Mesendoderm (in vitro differentiated cells): Measurements from ENCODE around the gene ITM2A.
A peak's percentile ranks its signal among the peaks of the same experiment; 100 is the strongest.

ENCODE experiments used
- DNase-seq: peaks from one replicate; pipeline ENCODE4 v3.0.0; 2013
- H2AK5ac ChIP-seq: 2 replicates; pipeline ENCODE4 v1.6.1; 2013; ENCODE audit warnings: low read length, inconsistent platforms
- H2BK120ac ChIP-seq: 2 replicates; pipeline ENCODE4 v1.6.1; 2013; ENCODE audit warnings: low read depth, mild to moderate bottlenecking, low read length, moderate library complexity, mixed read lengths
- H2BK15ac ChIP-seq: replicated peaks from 2 replicates; pipeline ENCODE4 v1.6.1; 2013; ENCODE audit warnings: low read depth, mild to moderate bottlenecking, moderate library complexity
- H2BK5ac ChIP-seq: 2 replicates; pipeline ENCODE4 v1.6.1; 2013; ENCODE audit warnings: low read length, inconsistent platforms
- H3K18ac ChIP-seq: 2 replicates; pipeline ENCODE4 v1.6.1; 2013; ENCODE audit warnings: mild to moderate bottlenecking, low read length, mixed read lengths
- H3K23ac ChIP-seq: one replicate; pipeline ENCODE4 v1.6.1; 2013; ENCODE audit warnings: low read length
- H3K27ac ChIP-seq: 2 replicates; pipeline ENCODE4 v1.5.1; 2013; ENCODE audit warnings: low read depth, mild to moderate bottlenecking, inconsistent platforms, low read length, moderate library complexity
- H3K27me3 ChIP-seq: 2 replicates; pipeline ENCODE4 v1.6.1; 2013; ENCODE audit warnings: low read length, control low read depth, mild to moderate bottlenecking, inconsistent platforms; ENCODE audit not compliant: insufficient read depth, poor library complexity
- H3K36me3 ChIP-seq: 2 replicates; pipeline ENCODE4 v1.6.1; 2013; ENCODE audit warnings: low read length, inconsistent platforms; ENCODE audit not compliant: control insufficient read depth, insufficient read depth
- H3K4ac ChIP-seq: one replicate; pipeline ENCODE4 v1.6.1; 2013; ENCODE audit warnings: low read depth, mild to moderate bottlenecking, low read length, moderate library complexity
- H3K4me1 ChIP-seq: 2 replicates; pipeline ENCODE4 v1.6.1; 2013; ENCODE audit warnings: low read depth, low read length, inconsistent platforms; ENCODE audit not compliant: control insufficient read depth
- H3K4me2 ChIP-seq: 2 replicates; pipeline ENCODE4 v1.6.1; 2013; ENCODE audit warnings: low read length
- H3K4me3 ChIP-seq: 2 replicates; pipeline ENCODE4 v1.5.1; 2013; ENCODE audit warnings: mild to moderate bottlenecking, low read length
- H3K56ac ChIP-seq: one replicate; pipeline ENCODE4 v1.6.1; 2013; ENCODE audit warnings: low read length
- H3K79me1 ChIP-seq: 2 replicates; pipeline ENCODE4 v1.6.1; 2013; ENCODE audit warnings: low read length, inconsistent platforms
- H3K79me2 ChIP-seq: 2 replicates; pipeline ENCODE4 v1.6.1; 2013; ENCODE audit warnings: mild to moderate bottlenecking, low read length; ENCODE audit not compliant: control insufficient read depth, insufficient read depth
- H3K9ac ChIP-seq: 2 replicates; pipeline ENCODE4 v1.6.1; 2013; ENCODE audit warnings: low read length, inconsistent platforms
- H4K5ac ChIP-seq: one replicate; pipeline ENCODE4 v1.6.1; 2013; ENCODE audit warnings: low read length
- H4K8ac ChIP-seq: one replicate; pipeline ENCODE4 v1.6.1; 2013; ENCODE audit warnings: low read depth, mild to moderate bottlenecking, control low read depth, low read length, moderate library complexity
- WGBS: extraction: QIAGEN DNeasy Blood & Tissue Kit; methylation state at CpG from one replicate; pipeline ENCODE4 v1.1.7; 2013; ENCODE audit warnings: low lambda C conversion rate, missing lambda C conversion rate; ENCODE audit not compliant: insufficient coverage; ENCODE audit errors: extremely low coverage; 5-methylcytosine and 5-hydroxymethylcytosine counted together

Gene ITM2A

GRCh38 chrX:79368441-79368840 lies 1.3 kb upstream of the ITM2A start:
- H3K36me3 ChIP-seq, result no peaks in the 10 kb centered on the region
- H2BK5ac ChIP-seq, result no peak overlapping the region
- no peak overlapping the region for H3K56ac ChIP-seq
- H3K27me3 ChIP-seq, result no peaks in the 10 kb centered on the region
- no peak overlapping the region for H4K5ac ChIP-seq
- H2AK5ac ChIP-seq, result no peak overlapping the region
- H3K27ac ChIP-seq, result no peak overlapping the region
- H2BK15ac ChIP-seq, result no peak overlapping the region
- WGBS, result no CpG with 5 or more reads among the region's 6 CpGs
- H3K23ac ChIP-seq, result no peak overlapping the region
- H3K4me3 ChIP-seq, result no peak overlapping the region
- H3K9ac ChIP-seq, result no peak overlapping the region
- H3K18ac ChIP-seq, result no peak overlapping the region
- H3K79me1 ChIP-seq, result no peaks in the 10 kb centered on the region
- H3K4me2 ChIP-seq, result no peak overlapping the region
- no peak overlapping the region for H4K8ac ChIP-seq
- H3K4ac ChIP-seq, result no peak overlapping the region
- H3K79me2 ChIP-seq, result no peaks in the 10 kb centered on the region
- H2BK120ac ChIP-seq, result no peak overlapping the region
- no peaks in the 10 kb centered on the region for H3K4me1 ChIP-seq
- no peak for DNase-seq

- Histone ChIP-seq H3K4me3 (no peak overlapping the region), H2BK120ac (no peak overlapping the region), H2AK5ac (no peak overlapping the region), H3K79me2 (no peaks in the 10 kb centered on the region), H3K4me2 (no peak overlapping the region), H3K56ac (no peak overlapping the region), H3K36me3 (no peaks in the 10 kb centered on the region), H2BK5ac (no peak overlapping the region), H3K4ac (no peak overlapping the region), H3K79me1 (no peaks in the 10 kb centered on the region), H3K18ac (no peak overlapping the region), H4K8ac (no peak overlapping the region), H3K9ac (no peak overlapping the region), H3K27me3 (no peaks in the 10 kb centered on the region), H3K23ac (no peak overlapping the region), H3K4me1 (no peaks in the 10 kb centered on the region), H4K5ac (no peak overlapping the region), H2BK15ac (no peak overlapping the region), H3K27ac (no peak overlapping the region)
- WGBS, result no CpG with 5 or more reads among the region's 3 CpGs
- DNase-seq, result peak; percentile 59
Observed at GRCh38 chrX:79367907-79368306, 773 bp upstream of the ITM2A start.

- Histone ChIP-seq H3K23ac (no peak overlapping the region), H4K5ac (no peak overlapping the region), H2BK120ac (no peak overlapping the region), H2AK5ac (no peak overlapping the region), H3K27me3 (no peaks in the 10 kb centered on the region), H3K56ac (peak overlapping the region; percentile 82), H3K79me1 (no peaks in the 10 kb centered on the region), H3K4me1 (no peaks in the 10 kb centered on the region), H3K4ac (no peak overlapping the region), H2BK5ac (no peak overlapping the region), H3K9ac (peak overlapping the region; percentile 74), H3K18ac (peak overlapping the region; percentile 6), H3K79me2 (no peaks in the 10 kb centered on the region), H3K4me3 (peak overlapping the region; percentile 60), H3K4me2 (peak overlapping the region; percentile 48), H3K36me3 (no peaks in the 10 kb centered on the region), H3K27ac (peak overlapping the region; percentile 59), H2BK15ac (no peak overlapping the region), H4K8ac (no peak overlapping the region)
- WGBS, result no CpG with 5 or more reads among the region's 6 CpGs
- peak; percentile 5 for DNase-seq
Observed at GRCh38 chrX:79366556-79366872, 620 bp downstream of the ITM2A start.

GRCh38 chrX:79365591-79365990 lies 1.5 kb downstream of the ITM2A start:
- Histone ChIP-seq H3K27ac (no peak overlapping the region), H3K4ac (no peak overlapping the region), H2AK5ac (no peak overlapping the region), H3K27me3 (no peaks in the 10 kb centered on the region), H2BK5ac (no peak overlapping the region), H3K4me1 (no peaks in the 10 kb centered on the region), H4K8ac (no peak overlapping the region), H3K9ac (no peak overlapping the region), H3K36me3 (no peaks in the 10 kb centered on the region), H3K23ac (no peak overlapping the region), H3K18ac (no peak overlapping the region), H3K56ac (no peak overlapping the region), H3K79me2 (no peaks in the 10 kb centered on the region), H4K5ac (no peak overlapping the region), H3K4me2 (no peak overlapping the region), H2BK120ac (no peak overlapping the region), H2BK15ac (no peak overlapping the region), H3K79me1 (no peaks in the 10 kb centered on the region), H3K4me3 (no peak overlapping the region)
- no CpG with 5 or more reads among the region's 1 CpG for WGBS
- DNase-seq, result no peak

- H3K4me1 ChIP-seq, result no peaks in the 10 kb centered on the region
- H3K4ac ChIP-seq, result no peak overlapping the region
- no CpG with 5 or more reads among the region's 5 CpGs for WGBS
- no peak overlapping the region for H4K8ac ChIP-seq
- no peaks in the 10 kb centered on the region for H3K36me3 ChIP-seq
- no peaks in the 10 kb centered on the region for H3K79me2 ChIP-seq
- H3K27me3 ChIP-seq, result no peaks in the 10 kb centered on the region
- H3K18ac ChIP-seq, result no peak overlapping the region
- H2AK5ac ChIP-seq, result no peak overlapping the region
- no peak overlapping the region for H3K27ac ChIP-seq
- no peak overlapping the region for H3K9ac ChIP-seq
- no peak overlapping the region for H3K56ac ChIP-seq
- H3K23ac ChIP-seq, result no peak overlapping the region
- no peak overlapping the region for H2BK15ac ChIP-seq
- H4K5ac ChIP-seq, result no peak overlapping the region
- H3K4me3 ChIP-seq, result no peak overlapping the region
- no peak overlapping the region for H3K4me2 ChIP-seq
- H2BK5ac ChIP-seq, result no peak overlapping the region
- H2BK120ac ChIP-seq, result no peak overlapping the region
- no peak for DNase-seq
- H3K79me1 ChIP-seq, result no peaks in the 10 kb centered on the region
Observed at GRCh38 chrX:79364306-79364705, 2.8 kb downstream of the ITM2A start.

- H2BK15ac ChIP-seq, result no peak overlapping the region
- no peaks in the 10 kb centered on the region for H3K36me3 ChIP-seq
- no peak overlapping the region for H4K8ac ChIP-seq
- H3K9ac ChIP-seq, result no peak overlapping the region
- H3K23ac ChIP-seq, result no peak overlapping the region
- no peak overlapping the region for H2BK5ac ChIP-seq
- WGBS, result no CpG with 5 or more reads among the region's 6 CpGs
- no peaks in the 10 kb centered on the region for H3K27me3 ChIP-seq
- no peaks in the 10 kb centered on the region for H3K4me1 ChIP-seq
- H3K79me1 ChIP-seq, result no peaks in the 10 kb centered on the region
- H4K5ac ChIP-seq, result no peak overlapping the region
- H3K56ac ChIP-seq, result no peak overlapping the region
- no peak overlapping the region for H3K4me3 ChIP-seq
- DNase-seq, result no peak
- H3K4ac ChIP-seq, result no peak overlapping the region
- H3K27ac ChIP-seq, result no peak overlapping the region
- no peak overlapping the region for H3K18ac ChIP-seq
- H3K4me2 ChIP-seq, result no peak overlapping the region
- H2AK5ac ChIP-seq, result no peak overlapping the region
- H2BK120ac ChIP-seq, result no peak overlapping the region
- no peaks in the 10 kb centered on the region for H3K79me2 ChIP-seq
Observed at GRCh38 chrX:79361192-79361870, 5.8 kb downstream of the ITM2A start.
